HCT116 (cell line): ENCODE results near the gene MALRD1. TPM values are rescaled to one million over a fixed set of nuclear protein-coding genes. Genes with fewer than 3 reads are reported as not detected.

ENCODE experiments used
- ATAC-seq: fragments of 200-7000 bp; cut with Tn5 transposase; 2 replicates; pipeline ENCODE4 v1.9.1; 2020; ENCODE audit warnings: mild to moderate bottlenecking, moderate library complexity
- BruUV-seq: library from RNA; stranded (reverse); fragments of 400-500 nt; replicated peaks from 2 replicates; lab custom pipeline; 2021; lab: Mats Ljungman, UMichigan
- CTCF ChIA-PET: fragments of 300-600 bp; sonication (Branson Sonifier 250); formaldehyde crosslinking; loops from one replicate; lab custom pipeline; 2021; ENCODE audit warnings: antibody characterized with exemption; lab: Charles Lee
- POLR2A ChIA-PET: fragments of 300-600, 350-600 bp; sonication (Branson Sonifier 250); formaldehyde crosslinking; loops from one replicate; lab custom pipeline; 2021; ENCODE audit warnings: antibody characterized with exemption; lab: Charles Lee
- RAD21 ChIA-PET, 2 experiments: fragments of 300-600 bp; sonication (Branson Sonifier 250); formaldehyde crosslinking; loops; one replicate each; lab custom pipeline; 2023; ENCODE audit warnings: low total read pairs in 2 of 2; ENCODE audit not compliant: uncharacterized antibody in 2 of 2, unreplicated experiment in 2 of 2, low non-redundant PET in 1 of 2; lab: Charles Lee
- DNase-seq: peaks from one replicate; pipeline ENCODE4 v3.0.0-alpha.2; 2010; ENCODE audit warnings: low read depth, low spot score
- H2AFZ ChIP-seq: fragments of 200-600 bp; shearing (Covaris generic), sonication (generic); 2 replicates; pipeline ENCODE4 v1.6.1; 2017; ENCODE audit warnings: low read depth, mixed run types, mixed read lengths, antibody characterized with exemption, low read length; ENCODE audit not compliant: poor library complexity, severe bottlenecking
- H3K27ac ChIP-seq: 2 replicates; pipeline ENCODE4 v1.5.1; 2012; ENCODE audit warnings: low read depth, low read length
- H3K27me3 ChIP-seq: fragments of 200-600 bp; sonication (generic); 2 replicates; pipeline ENCODE4 v1.6.1; 2016; ENCODE audit warnings: mixed run types, low read length, mixed read lengths; ENCODE audit not compliant: insufficient read depth
- H3K36me3 ChIP-seq, 2 experiments: fragments of 200-500 bp in 1 of 2; fragments of 200-600 bp in 1 of 2; sonication (Bioruptor generic) in 1 of 2; sonication (generic) in 1 of 2; 2 replicates each; pipeline versions ENCODE4 v1.5.1 to v1.6.1; 2014 to 2016; ENCODE audit warnings: low read length in 2 of 2, inconsistent platforms in 1 of 2, mixed read lengths in 1 of 2, mixed run types in 1 of 2; ENCODE audit not compliant: insufficient read depth in 2 of 2, control insufficient read depth in 1 of 2
- H3K4me1 ChIP-seq, 2 experiments: fragments of 200-600 bp in 1 of 2; sonication (generic) in 1 of 2; 2 replicates each; pipeline versions ENCODE4 v1.5.1 to v1.6.1; 2012 to 2017; ENCODE audit warnings: low read length in 2 of 2, inconsistent platforms in 1 of 2, mild to moderate bottlenecking in 1 of 2, mixed read lengths in 1 of 2, mixed run types in 1 of 2, moderate library complexity in 1 of 2; ENCODE audit not compliant: insufficient read depth in 2 of 2, control insufficient read depth in 1 of 2
- H3K4me2 ChIP-seq: fragments of 200-600 bp; sonication (generic); 2 replicates; pipeline ENCODE4 v1.6.1; 2017; ENCODE audit warnings: mixed run types, low read length, mixed read lengths
- H3K4me3 ChIP-seq, 2 experiments: fragments of 200-600 bp in 1 of 2; sonication (generic) in 1 of 2; replicated peaks in 1 of 2; 2 replicates each; pipeline ENCODE4 v1.5.1; 2011 to 2016; ENCODE audit warnings: low read length in 2 of 2, control low read depth in 1 of 2, low read depth in 1 of 2, mild to moderate bottlenecking in 1 of 2, mixed read lengths in 1 of 2, mixed run types in 1 of 2
- H3K79me2 ChIP-seq: fragments of 200-600 bp; sonication (generic); 2 replicates; pipeline ENCODE4 v1.6.1; 2017; ENCODE audit warnings: mild to moderate bottlenecking, mixed run types, low read length, moderate library complexity, mixed read lengths; ENCODE audit not compliant: insufficient read depth
- H3K9ac ChIP-seq: fragments of 200-600 bp; sonication (generic); 2 replicates; pipeline ENCODE4 v1.6.1; 2016; ENCODE audit warnings: low read length, mixed read lengths
- H3K9me2 ChIP-seq: fragments of 200-600 bp; sonication (generic), shearing (Covaris generic); 2 replicates; pipeline ENCODE4 v1.6.1; 2017; ENCODE audit warnings: mixed run types, mild to moderate bottlenecking, moderate library complexity; ENCODE audit not compliant: insufficient read depth
- H3K9me3 ChIP-seq, 2 experiments: fragments of 200-500 bp in 1 of 2; fragments of 200-600 bp in 1 of 2; sonication (Bioruptor generic) in 1 of 2; sonication (generic) in 1 of 2; 2 replicates each; pipeline ENCODE4 v1.6.1; 2014 to 2017; ENCODE audit warnings: low read length in 2 of 2, mixed read lengths in 2 of 2, inconsistent platforms in 1 of 2, low read depth in 1 of 2, mild to moderate bottlenecking in 1 of 2, mixed run types in 1 of 2, moderate library complexity in 1 of 2; ENCODE audit not compliant: control insufficient read depth in 1 of 2, insufficient read depth in 1 of 2
- H4K20me1 ChIP-seq: fragments of 200-600 bp; sonication (generic), shearing (Covaris generic); 2 replicates; pipeline ENCODE4 v1.6.1; 2017; ENCODE audit warnings: mixed run types, mild to moderate bottlenecking, moderate library complexity; ENCODE audit not compliant: insufficient read depth
- CEBPB ChIP-seq: IDR thresholded peaks from 2 replicates; pipeline ENCODE4 v1.6.1; 2012; ENCODE audit warnings: low read depth
- ELF1 ChIP-seq: IDR thresholded peaks from 2 replicates; pipeline ENCODE4 v1.6.1; 2012; ENCODE audit warnings: low read depth, borderline replicate concordance
- EZH2phosphoT487 ChIP-seq: fragments of 200-600 bp; IDR thresholded peaks from 2 replicates; pipeline ENCODE4 v1.6.1; 2018; ENCODE audit warnings: antibody characterized with exemption, borderline replicate concordance
- JUND ChIP-seq: IDR thresholded peaks from 2 replicates; pipeline ENCODE4 v1.6.1; 2012
- POLR2A ChIP-seq: IDR thresholded peaks from 2 replicates; pipeline ENCODE4 v1.7.0; 2011; ENCODE audit warnings: borderline replicate concordance; ENCODE audit not compliant: insufficient read depth, insufficient read length; ENCODE audit errors: extremely low read depth
- RAD21 ChIP-seq: IDR thresholded peaks from 2 replicates; pipeline ENCODE4 v1.6.1; 2012; ENCODE audit warnings: low read depth, mild to moderate bottlenecking
- SIN3A ChIP-seq: IDR thresholded peaks from 2 replicates; pipeline ENCODE4 v1.6.1; 2012; ENCODE audit warnings: low read depth
- SP1 ChIP-seq: IDR thresholded peaks from 2 replicates; pipeline ENCODE4 v1.6.1; 2012; ENCODE audit warnings: low read depth
- intact Hi-C: fragments of 100-400 bp; cut with micrococcal nuclease; formaldehyde crosslinking; loops from 2 replicates; pipeline ENCODE4 v1.10.0; 2022
- total RNA-seq: library from RNA; stranded (reverse); gene quantifications from one replicate; pipeline ENCODE4 v1.2.1, GENCODE V29; 2021; ENCODE audit not compliant: unreplicated experiment
- TF ChIP-seq, protein P1 (sequence below): IDR thresholded peaks from 2 replicates; pipeline ENCODE4 v1.6.1; 2012
- TF ChIP-seq, protein P2 (sequence below): IDR thresholded peaks from 2 replicates; pipeline ENCODE4 v1.6.1; 2012; ENCODE audit warnings: low read depth
- TF ChIP-seq, protein P3 (sequence below): IDR thresholded peaks from 2 replicates; pipeline ENCODE4 v1.6.1; 2012
- TF ChIP-seq, protein P4 (sequence below): IDR thresholded peaks from 2 replicates; pipeline ENCODE4 v1.6.1; 2011; ENCODE audit warnings: mild to moderate bottlenecking, low read length, moderate library complexity; ENCODE audit not compliant: insufficient replicate concordance; ENCODE audit errors: extremely low read depth

Gene MALRD1
- total RNA-seq, 1 experiment from 2014 or later: not detected

DNA sequence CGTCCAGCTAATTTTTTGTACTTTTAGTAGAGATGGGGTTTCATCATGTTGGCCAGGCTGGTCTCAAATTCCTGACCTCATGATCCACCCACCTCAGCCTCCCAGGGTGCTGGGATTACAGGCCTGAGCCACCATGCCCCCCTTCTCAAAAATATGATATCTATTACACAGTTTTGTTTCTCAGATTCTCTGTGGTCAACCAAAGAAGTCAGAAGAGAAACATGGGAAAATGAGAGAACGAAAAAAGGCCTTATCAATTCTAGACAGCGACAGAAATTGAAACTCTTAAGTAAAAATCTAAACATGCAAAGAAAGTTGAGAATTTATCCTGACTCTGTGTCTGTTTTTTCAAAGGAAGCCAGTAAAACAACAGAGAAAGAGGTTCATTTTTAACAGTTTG, 483.8 kb downstream of the MALRD1 start:
- BruUV-seq: no TSS peak
- ATAC-seq (no peak), DNase-seq (no peak)
- no peak overlapping the region for H3K4me2 ChIP-seq
- peaks cover 0 to 28% of the 10 kb centered on the region in 2 experiments; a peak in 2 of 4 replicates for H3K9me3 ChIP-seq
- intact Hi-C loops: no loop called here
- no peak overlapping the region for H2AFZ ChIP-seq
- no peaks in the 10 kb centered on the region for H3K36me3 ChIP-seq
- CTCF ChIA-PET: no interaction called here
- RAD21 ChIA-PET: no interaction called here
- no peaks in the 10 kb centered on the region for H3K27me3 ChIP-seq
- H4K20me1 ChIP-seq: no peaks in the 10 kb centered on the region
- H3K9me2 ChIP-seq: no peaks in the 10 kb centered on the region
- H3K9ac ChIP-seq: no peak overlapping the region
- no peak overlapping the region for H3K4me3 ChIP-seq
- H3K27ac ChIP-seq: no peak overlapping the region
- TF ChIP-seq SIN3A (no peak), CEBPB (no peak), SP1 (no peak), RAD21 (no peak), EZH2phosphoT487 (no peak), JUND (no peak), ELF1 (no peak), POLR2A (no peak)
- TF ChIP-seq, protein P1, sequence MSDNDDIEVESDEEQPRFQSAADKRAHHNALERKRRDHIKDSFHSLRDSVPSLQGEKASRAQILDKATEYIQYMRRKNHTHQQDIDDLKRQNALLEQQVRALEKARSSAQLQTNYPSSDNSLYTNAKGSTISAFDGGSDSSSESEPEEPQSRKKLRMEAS: no peak
- TF ChIP-seq, protein P2, sequence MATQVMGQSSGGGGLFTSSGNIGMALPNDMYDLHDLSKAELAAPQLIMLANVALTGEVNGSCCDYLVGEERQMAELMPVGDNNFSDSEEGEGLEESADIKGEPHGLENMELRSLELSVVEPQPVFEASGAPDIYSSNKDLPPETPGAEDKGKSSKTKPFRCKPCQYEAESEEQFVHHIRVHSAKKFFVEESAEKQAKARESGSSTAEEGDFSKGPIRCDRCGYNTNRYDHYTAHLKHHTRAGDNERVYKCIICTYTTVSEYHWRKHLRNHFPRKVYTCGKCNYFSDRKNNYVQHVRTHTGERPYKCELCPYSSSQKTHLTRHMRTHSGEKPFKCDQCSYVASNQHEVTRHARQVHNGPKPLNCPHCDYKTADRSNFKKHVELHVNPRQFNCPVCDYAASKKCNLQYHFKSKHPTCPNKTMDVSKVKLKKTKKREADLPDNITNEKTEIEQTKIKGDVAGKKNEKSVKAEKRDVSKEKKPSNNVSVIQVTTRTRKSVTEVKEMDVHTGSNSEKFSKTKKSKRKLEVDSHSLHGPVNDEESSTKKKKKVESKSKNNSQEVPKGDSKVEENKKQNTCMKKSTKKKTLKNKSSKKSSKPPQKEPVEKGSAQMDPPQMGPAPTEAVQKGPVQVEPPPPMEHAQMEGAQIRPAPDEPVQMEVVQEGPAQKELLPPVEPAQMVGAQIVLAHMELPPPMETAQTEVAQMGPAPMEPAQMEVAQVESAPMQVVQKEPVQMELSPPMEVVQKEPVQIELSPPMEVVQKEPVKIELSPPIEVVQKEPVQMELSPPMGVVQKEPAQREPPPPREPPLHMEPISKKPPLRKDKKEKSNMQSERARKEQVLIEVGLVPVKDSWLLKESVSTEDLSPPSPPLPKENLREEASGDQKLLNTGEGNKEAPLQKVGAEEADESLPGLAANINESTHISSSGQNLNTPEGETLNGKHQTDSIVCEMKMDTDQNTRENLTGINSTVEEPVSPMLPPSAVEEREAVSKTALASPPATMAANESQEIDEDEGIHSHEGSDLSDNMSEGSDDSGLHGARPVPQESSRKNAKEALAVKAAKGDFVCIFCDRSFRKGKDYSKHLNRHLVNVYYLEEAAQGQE: no peak
- TF ChIP-seq, protein P3, sequence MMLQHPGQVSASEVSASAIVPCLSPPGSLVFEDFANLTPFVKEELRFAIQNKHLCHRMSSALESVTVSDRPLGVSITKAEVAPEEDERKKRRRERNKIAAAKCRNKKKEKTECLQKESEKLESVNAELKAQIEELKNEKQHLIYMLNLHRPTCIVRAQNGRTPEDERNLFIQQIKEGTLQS: no peak
- TF ChIP-seq, protein P4, sequence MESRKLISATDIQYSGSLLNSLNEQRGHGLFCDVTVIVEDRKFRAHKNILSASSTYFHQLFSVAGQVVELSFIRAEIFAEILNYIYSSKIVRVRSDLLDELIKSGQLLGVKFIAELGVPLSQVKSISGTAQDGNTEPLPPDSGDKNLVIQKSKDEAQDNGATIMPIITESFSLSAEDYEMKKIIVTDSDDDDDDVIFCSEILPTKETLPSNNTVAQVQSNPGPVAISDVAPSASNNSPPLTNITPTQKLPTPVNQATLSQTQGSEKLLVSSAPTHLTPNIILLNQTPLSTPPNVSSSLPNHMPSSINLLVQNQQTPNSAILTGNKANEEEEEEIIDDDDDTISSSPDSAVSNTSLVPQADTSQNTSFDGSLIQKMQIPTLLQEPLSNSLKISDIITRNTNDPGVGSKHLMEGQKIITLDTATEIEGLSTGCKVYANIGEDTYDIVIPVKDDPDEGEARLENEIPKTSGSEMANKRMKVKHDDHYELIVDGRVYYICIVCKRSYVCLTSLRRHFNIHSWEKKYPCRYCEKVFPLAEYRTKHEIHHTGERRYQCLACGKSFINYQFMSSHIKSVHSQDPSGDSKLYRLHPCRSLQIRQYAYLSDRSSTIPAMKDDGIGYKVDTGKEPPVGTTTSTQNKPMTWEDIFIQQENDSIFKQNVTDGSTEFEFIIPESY: no peak
- no peaks in the 10 kb centered on the region for H3K79me2 ChIP-seq
- POLR2A ChIA-PET: no interaction called here
- no peaks in the 10 kb centered on the region for H3K4me1 ChIP-seq
